HG03558 (cell line): ENCODE data around the gene GANAB.

Experiments
- ATAC-seq: cut with Tn5 transposase; IDR thresholded peaks from one replicate; pipeline ENCODE4 v1.9.1; 2021; ENCODE audit warnings: moderate number of reproducible peaks; ENCODE audit not compliant: unreplicated experiment; ENCODE audit errors: extremely low read depth

GANAB gene

GRCh38 chr11:62578541-62578940 lies 67.9 kb downstream of the GANAB start:
- no peak for ATAC-seq

- no peak for ATAC-seq
Observed at GRCh38 chr11:62577046-62577714, 69.2 kb downstream of the GANAB start.

DNA sequence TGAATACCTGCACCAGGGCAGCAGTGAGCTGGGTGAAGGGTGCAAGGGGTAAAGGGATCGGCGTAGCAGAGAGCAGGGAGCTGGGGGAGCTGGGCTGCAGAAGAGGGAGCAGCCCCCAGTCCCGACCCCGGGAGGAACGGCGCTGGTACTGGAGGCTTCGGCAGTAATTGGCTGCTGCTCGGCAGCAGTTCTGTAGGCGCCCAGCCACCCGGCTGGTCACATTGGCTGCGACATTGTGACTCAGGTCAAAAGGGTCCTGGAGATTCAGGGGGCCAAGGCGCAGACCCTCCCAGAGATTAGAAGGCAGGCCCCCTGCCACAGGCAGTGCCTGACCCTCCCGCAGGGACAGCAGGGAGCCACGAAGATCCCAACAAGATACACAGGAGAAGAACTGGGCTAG lies 70.6 kb downstream of the GANAB start:
- ATAC-seq, result no peak

DNA sequence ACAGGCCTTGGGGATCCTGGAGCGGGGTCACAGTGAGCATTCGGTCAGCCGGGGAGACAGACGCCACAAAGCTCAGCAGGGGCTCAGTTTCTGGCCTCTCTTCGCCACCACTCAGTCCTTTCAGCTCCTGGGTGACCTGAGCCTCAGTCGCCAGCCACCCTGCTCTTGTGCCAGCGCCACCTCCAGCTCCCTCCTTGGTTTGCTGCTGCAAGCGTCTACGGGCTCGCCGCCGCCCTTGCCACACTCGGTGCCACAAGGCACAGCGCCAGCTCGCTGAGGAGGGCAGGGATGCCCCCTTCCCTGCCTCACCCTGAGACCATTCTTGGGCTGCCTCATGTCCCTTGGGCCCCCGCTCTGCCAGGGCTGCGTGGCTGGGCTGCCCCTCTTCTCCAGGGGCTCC lies 71.3 kb downstream of the GANAB start:
- ATAC-seq, result no peak
